Upper lobe of left lung (tissue), 4 donors: Measurements from ENCODE around the gene FCRLB.
"Not testable (repeated sequence)": the region's sequence is repeated elsewhere in the genome, so short reads cannot be mapped to it uniquely, and the experiment has no call there.

Experiments
- EP300 ChIP-seq, 4 donors: sonication (generic); formaldehyde crosslinking; IDR thresholded peaks; one replicate each; pipeline ENCODE4 v1.5.1; 2017; ENCODE audit warnings: antibody characterized with exemption in 4 of 4, control low read depth in 2 of 4
- POLR2A ChIP-seq, 4 donors: fragments of 450-650 bp; IDR thresholded peaks; one replicate each; pipeline ENCODE4 v1.5.1; 2016 to 2017; ENCODE audit warnings: antibody characterized with exemption in 4 of 4, mild to moderate bottlenecking in 2 of 4
- POLR2AphosphoS5 ChIP-seq, 2 donors: sonication (generic); formaldehyde crosslinking; IDR thresholded peaks; one replicate each; pipeline ENCODE4 v1.5.1; 2017; ENCODE audit warnings: antibody characterized with exemption in 2 of 2
- TF ChIP-seq, protein P1 (sequence below), 6 experiments: fragments of 450-650 bp in 4 of 6; fragments of 200-600 bp in 2 of 6; sonication (generic) in 2 of 6; IDR thresholded peaks; one replicate each; pipeline ENCODE4 v1.5.1; 2016 to 2019; ENCODE audit warnings: antibody characterized with exemption in 6 of 6

DNA sequence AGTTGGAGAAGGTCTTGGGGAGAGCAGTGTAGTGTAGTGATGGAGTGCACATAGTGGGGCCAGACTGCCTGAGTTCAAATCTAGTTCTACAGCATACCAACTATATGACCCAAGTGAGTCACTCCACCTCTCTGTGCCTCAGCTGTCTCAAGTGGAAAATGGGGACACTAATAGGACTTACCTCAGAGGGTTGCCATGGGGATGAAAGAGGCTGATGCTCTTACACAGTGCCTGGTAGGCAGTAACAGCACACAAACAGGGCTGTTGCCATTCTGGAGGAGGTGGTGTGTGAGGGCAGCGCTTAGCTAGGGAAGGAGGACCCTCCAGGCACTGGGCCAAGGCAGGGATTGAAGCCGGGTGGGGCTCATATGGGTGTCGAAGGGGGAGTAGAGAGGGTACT lies 46.9 kb upstream of the FCRLB start:
- TF ChIP-seq POLR2A, POLR2AphosphoS5, EP300 (IDR thresholded peaks at IDR 0.05): not testable (repeated sequence)
- TF ChIP-seq, protein P1, sequence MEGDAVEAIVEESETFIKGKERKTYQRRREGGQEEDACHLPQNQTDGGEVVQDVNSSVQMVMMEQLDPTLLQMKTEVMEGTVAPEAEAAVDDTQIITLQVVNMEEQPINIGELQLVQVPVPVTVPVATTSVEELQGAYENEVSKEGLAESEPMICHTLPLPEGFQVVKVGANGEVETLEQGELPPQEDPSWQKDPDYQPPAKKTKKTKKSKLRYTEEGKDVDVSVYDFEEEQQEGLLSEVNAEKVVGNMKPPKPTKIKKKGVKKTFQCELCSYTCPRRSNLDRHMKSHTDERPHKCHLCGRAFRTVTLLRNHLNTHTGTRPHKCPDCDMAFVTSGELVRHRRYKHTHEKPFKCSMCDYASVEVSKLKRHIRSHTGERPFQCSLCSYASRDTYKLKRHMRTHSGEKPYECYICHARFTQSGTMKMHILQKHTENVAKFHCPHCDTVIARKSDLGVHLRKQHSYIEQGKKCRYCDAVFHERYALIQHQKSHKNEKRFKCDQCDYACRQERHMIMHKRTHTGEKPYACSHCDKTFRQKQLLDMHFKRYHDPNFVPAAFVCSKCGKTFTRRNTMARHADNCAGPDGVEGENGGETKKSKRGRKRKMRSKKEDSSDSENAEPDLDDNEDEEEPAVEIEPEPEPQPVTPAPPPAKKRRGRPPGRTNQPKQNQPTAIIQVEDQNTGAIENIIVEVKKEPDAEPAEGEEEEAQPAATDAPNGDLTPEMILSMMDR (IDR thresholded peaks at IDR 0.05) = not testable (repeated sequence)
